Brain microvascular endothelial cell (primary cell): Measurements from ENCODE around the gene PKNOX2.

Experiments used
- DNase-seq: peaks from one replicate; pipeline ENCODE4 v3.0.0-alpha.2; 2020
- H3K27ac ChIP-seq: fragments of 250-450 bp; sonication (Bioruptor Pico); 2 replicates; pipeline ENCODE4 v1.5.1; 2020; ENCODE audit warnings: mild to moderate bottlenecking, moderate library complexity
- H3K27me3 ChIP-seq: fragments of 250-450 bp; sonication (Bioruptor Pico); replicated peaks from 2 replicates; pipeline ENCODE4 v1.5.1; 2020; ENCODE audit warnings: mild to moderate bottlenecking
- H3K36me3 ChIP-seq: fragments of 250-450 bp; sonication (Bioruptor Pico); replicated peaks from 2 replicates; pipeline ENCODE4 v1.5.1; 2020; ENCODE audit warnings: mild to moderate bottlenecking
- H3K4me3 ChIP-seq: 2 replicates; pipeline ENCODE4 v1.5.1; 2011; ENCODE audit warnings: low read depth, mild to moderate bottlenecking, control low read depth, low read length, moderate library complexity
- CTCF ChIP-seq: IDR thresholded peaks from 2 replicates; pipeline ENCODE4 v1.5.1; 2011; ENCODE audit warnings: low read depth, mild to moderate bottlenecking, moderate library complexity, low read length, control low read depth, inconsistent platforms; ENCODE audit errors: missing control alignments
- in situ Hi-C: cut with HindIII; loops from 2 replicates; pipeline ENCODE4 v1.10.0; 2017; ENCODE audit warnings: low sequenced_read_pairs, low pct_ligation_motif_present

Gene PKNOX2

GRCh38 chr11:125333354-125334073 is 169.0 kb downstream of the PKNOX2 start:
- Histone ChIP-seq H3K4me3 (no peak overlapping the region), H3K27ac (no peak overlapping the region), H3K36me3 (no peaks in the 10 kb centered on the region), H3K27me3 (no peaks in the 10 kb centered on the region)
- no peak for TF ChIP-seq CTCF
- in situ Hi-C loops = loop anchor here (25.0 kb wide), 1 partner anchor 171 kb away; the partner anchor contains the start of gene PKNOX2
- DNase-seq = no peak

DNA sequence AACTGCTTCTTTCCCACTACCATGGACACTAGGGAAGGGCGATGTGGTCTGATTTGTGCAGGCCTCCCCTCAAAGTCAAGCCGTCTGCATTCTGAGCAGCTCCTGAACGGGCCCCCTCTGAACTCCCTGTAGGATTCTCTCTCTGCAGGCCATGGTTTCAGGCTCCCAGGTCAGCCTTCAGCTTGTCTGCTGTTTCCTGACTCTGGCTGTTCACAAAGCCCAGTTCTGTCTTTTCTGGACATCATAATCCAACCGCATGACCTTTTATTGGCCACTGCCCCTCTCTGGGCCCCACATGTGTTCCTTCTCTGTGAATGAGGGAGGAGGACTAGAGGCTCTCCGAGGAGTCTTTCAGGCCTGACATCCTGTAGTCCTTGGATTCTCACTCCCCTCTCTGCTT is 170.6 kb downstream of the PKNOX2 start:
- H3K27me3 ChIP-seq = no peaks in the 10 kb centered on the region
- H3K27ac ChIP-seq = no peak overlapping the region
- no peak for TF ChIP-seq CTCF
- no peaks in the 10 kb centered on the region for H3K36me3 ChIP-seq
- DNase-seq = no peak
- in situ Hi-C loops = loop anchor here (25.0 kb wide), 1 partner anchor 173 kb away; the partner anchor contains the start of gene PKNOX2
- no peak overlapping the region for H3K4me3 ChIP-seq

DNA sequence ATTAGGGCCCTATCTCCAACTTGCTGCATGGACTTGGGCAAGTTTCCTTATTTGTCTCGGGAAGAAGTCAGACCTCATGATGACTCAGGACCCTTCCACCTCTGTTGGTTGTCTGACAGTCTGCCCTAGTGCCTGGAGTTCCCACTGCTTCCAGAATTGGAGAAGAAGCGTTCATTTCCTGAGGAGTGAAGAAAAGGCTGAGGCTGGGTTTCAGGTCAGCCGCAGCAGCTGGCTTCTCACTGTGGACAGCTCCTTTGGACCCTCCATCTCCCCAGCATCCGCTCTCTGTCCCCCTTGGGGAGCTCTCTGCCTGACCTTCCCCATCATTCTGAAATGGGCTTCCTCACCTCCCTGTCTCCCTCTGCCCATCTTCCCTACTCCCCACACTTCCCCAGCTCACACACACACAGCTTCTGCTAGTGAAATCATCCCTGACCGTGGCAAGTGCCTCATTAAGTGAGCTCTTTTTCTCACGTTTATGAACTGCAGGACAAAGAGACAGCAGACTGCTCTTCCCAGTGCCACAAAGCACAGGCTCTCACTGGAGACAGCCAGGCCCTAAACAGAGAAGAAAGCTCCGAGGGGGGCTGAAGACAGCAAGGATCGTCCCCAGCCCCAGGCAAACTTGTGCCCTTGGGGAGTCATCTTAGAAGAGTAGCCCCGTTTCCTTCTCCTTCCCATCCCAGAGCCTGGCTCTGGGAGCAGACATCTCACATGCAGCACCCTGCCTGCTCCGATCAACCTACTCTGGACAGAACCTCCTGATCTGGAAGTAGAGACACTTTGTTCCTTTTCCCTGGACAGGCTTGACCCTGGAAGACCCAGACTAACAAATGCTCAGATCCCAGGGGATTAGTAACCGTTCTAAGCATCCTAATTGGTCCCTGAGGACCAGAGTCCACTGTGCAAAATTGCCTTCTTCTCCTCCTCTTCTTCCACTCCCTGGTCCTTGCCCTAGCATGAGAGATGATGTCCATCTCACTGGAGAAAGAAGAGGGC is 173.6 kb downstream of the PKNOX2 start:
- Histone ChIP-seq H3K27ac (no peak overlapping the region), H3K27me3 (no peaks in the 10 kb centered on the region), H3K36me3 (no peaks in the 10 kb centered on the region), H3K4me3 (no peak overlapping the region)
- no peak for TF ChIP-seq CTCF
- in situ Hi-C loops = loop anchor here (25.0 kb wide), 1 partner anchor 176 kb away; the partner anchor contains the start of gene PKNOX2
- DNase-seq = peak; percentile 12

GRCh38 chr11:125338886-125339811 is 174.6 kb downstream of the PKNOX2 start:
- no peaks in the 10 kb centered on the region for H3K36me3 ChIP-seq
- peak; percentile 19 for DNase-seq
- no peak for TF ChIP-seq CTCF
- no peaks in the 10 kb centered on the region for H3K27me3 ChIP-seq
- in situ Hi-C loops = loop anchor here (25.0 kb wide), 1 partner anchor 177 kb away; the partner anchor contains the start of gene PKNOX2
- H3K4me3 ChIP-seq = no peak overlapping the region
- H3K27ac ChIP-seq = no peak overlapping the region

- H3K27me3 ChIP-seq = no peaks in the 10 kb centered on the region
- H3K4me3 ChIP-seq = no peak overlapping the region
- TF ChIP-seq CTCF = no peak
- no peak for DNase-seq
- in situ Hi-C loops = loop anchor here (25.0 kb wide), 1 partner anchor 179 kb away; the partner anchor contains the start of gene PKNOX2
- no peak overlapping the region for H3K27ac ChIP-seq
- H3K36me3 ChIP-seq = no peaks in the 10 kb centered on the region
Observed at GRCh38 chr11:125341676-125342075, 177.1 kb downstream of the PKNOX2 start.
